ENCODE measurements around the gene SERPINA9.

DNA sequence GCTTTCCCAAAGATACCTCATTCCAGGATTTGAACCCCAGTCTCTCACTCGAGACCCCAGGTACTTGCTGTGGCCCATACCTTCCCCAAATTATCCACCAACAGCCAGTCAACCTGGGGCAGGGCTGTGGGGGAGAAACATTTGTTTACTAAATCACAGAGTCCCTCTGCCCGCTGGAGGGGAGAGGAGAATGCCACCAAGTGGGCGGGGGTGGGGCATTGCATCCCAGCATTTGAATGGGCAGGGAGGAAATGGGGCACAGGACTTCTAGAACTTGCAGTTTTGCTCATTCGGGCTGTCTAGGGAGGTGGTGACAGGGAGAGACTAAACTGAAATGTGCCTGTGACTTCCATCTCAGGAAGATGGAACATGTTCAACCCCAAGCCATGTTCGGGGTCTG is 10.9 kb upstream of the SERPINA9 start:
- TF ChIP-seq CTCF (IDR thresholded peaks at IDR 0.05) (no peak), POLR2A (IDR thresholded peaks at IDR 0.05) (no peak)

All from Peyer's patch (tissue), 4 donors.